Caco-2 (cell line): ENCODE measurements around the gene NLRP8. TPM values are rescaled to one million over a fixed set of nuclear protein-coding genes. Genes with fewer than 3 reads are reported as not detected.

ENCODE experiments used
- BruUV-seq: library from RNA; stranded (reverse); fragments of 400-500 nt; replicated peaks from 2 replicates; lab custom pipeline; 2021; lab: Mats Ljungman, UMichigan
- CTCF ChIA-PET: fragments of 300-600 bp; sonication (Branson Sonifier 250); formaldehyde crosslinking; loops from one replicate; lab custom pipeline; 2022; ENCODE audit warnings: antibody characterized with exemption; lab: Charles Lee
- POLR2A ChIA-PET: fragments of 300-600 bp; sonication (Branson Sonifier 250); formaldehyde crosslinking; loops from one replicate; lab custom pipeline; 2022; ENCODE audit warnings: antibody characterized with exemption; lab: Charles Lee
- DNase-seq, 2 experiments: peaks; one replicate each; pipeline versions ENCODE4 v3.0.0 to v3.0.0-alpha.2; 2020 to 2022
- H3K27me3 ChIP-seq: replicated peaks from 2 replicates; pipeline ENCODE4 v1.6.0; 2011; ENCODE audit warnings: low read length; ENCODE audit not compliant: control insufficient read depth, insufficient read depth
- H3K36me3 ChIP-seq: 2 replicates; pipeline ENCODE4 v1.5.1; 2011; ENCODE audit warnings: low read length; ENCODE audit not compliant: control insufficient read depth, insufficient read depth
- H3K4me1 ChIP-seq: fragments of 250-450 bp; sonication (Bioruptor Pico); 2 replicates; pipeline ENCODE4 v1.5.1; 2020; ENCODE audit warnings: mild to moderate bottlenecking
- H3K4me3 ChIP-seq: 2 replicates; pipeline ENCODE4 v1.5.1; 2011; ENCODE audit warnings: low read depth, mild to moderate bottlenecking, control low read depth, low read length
- H3K9me3 ChIP-seq: fragments of 250-450 bp; sonication (Bioruptor Pico); 2 replicates; pipeline ENCODE4 v1.5.1; 2020; ENCODE audit warnings: mild to moderate bottlenecking, moderate library complexity
- H3K27ac Mint-ChIP-seq: one replicate; pipeline ENCODE4 v1.8.0; 2022; ENCODE audit warnings: mixed read lengths; ENCODE audit not compliant: unreplicated experiment
- H3K27me3 Mint-ChIP-seq: one replicate; pipeline ENCODE4 v1.8.0; 2022; ENCODE audit warnings: mixed read lengths; ENCODE audit not compliant: insufficient read depth, unreplicated experiment
- H3K36me3 Mint-ChIP-seq: one replicate; pipeline ENCODE4 v1.8.0; 2022; ENCODE audit warnings: mild to moderate bottlenecking, mixed read lengths; ENCODE audit not compliant: insufficient read depth, unreplicated experiment
- H3K4me1 Mint-ChIP-seq: one replicate; pipeline ENCODE4 v1.8.0; 2022; ENCODE audit warnings: low read depth, mixed read lengths; ENCODE audit not compliant: unreplicated experiment
- H3K4me3 Mint-ChIP-seq: one replicate; pipeline ENCODE4 v1.8.0; 2022; ENCODE audit warnings: mild to moderate bottlenecking, moderate library complexity, mixed read lengths; ENCODE audit not compliant: unreplicated experiment
- H3K9me3 Mint-ChIP-seq: one replicate; pipeline ENCODE4 v1.8.0; 2022; ENCODE audit warnings: mixed read lengths; ENCODE audit not compliant: unreplicated experiment
- intact Hi-C: fragments of 100-400 bp; cut with micrococcal nuclease; formaldehyde crosslinking; loops from one replicate; pipeline ENCODE4 v1.10.0; 2022; ENCODE audit not compliant: unreplicated experiment
- total RNA-seq: library from RNA; stranded (reverse); gene quantifications from 2 replicates; pipeline ENCODE4 v1.2.3, GENCODE V29; 2022
- TF ChIP-seq, protein P1 (sequence below), 2 experiments: fragments of 200-600 bp in 1 of 2; IDR thresholded peaks; 1 replicate in 1 of 2; 2 replicates in 1 of 2; pipeline versions ENCODE4 v1.5.1 to v1.8.0; 2011 to 2022; ENCODE audit warnings: antibody characterized with exemption in 1 of 2, control low read depth in 1 of 2, inconsistent platforms in 1 of 2, low read depth in 1 of 2, low read length in 1 of 2, mild to moderate bottlenecking in 1 of 2, moderate library complexity in 1 of 2; ENCODE audit not compliant: insufficient read depth in 1 of 2, severe bottlenecking in 1 of 2, unreplicated experiment in 1 of 2

The NLRP8 gene
- total RNA-seq, 1 experiment from 2014 or later = not detected

DNA sequence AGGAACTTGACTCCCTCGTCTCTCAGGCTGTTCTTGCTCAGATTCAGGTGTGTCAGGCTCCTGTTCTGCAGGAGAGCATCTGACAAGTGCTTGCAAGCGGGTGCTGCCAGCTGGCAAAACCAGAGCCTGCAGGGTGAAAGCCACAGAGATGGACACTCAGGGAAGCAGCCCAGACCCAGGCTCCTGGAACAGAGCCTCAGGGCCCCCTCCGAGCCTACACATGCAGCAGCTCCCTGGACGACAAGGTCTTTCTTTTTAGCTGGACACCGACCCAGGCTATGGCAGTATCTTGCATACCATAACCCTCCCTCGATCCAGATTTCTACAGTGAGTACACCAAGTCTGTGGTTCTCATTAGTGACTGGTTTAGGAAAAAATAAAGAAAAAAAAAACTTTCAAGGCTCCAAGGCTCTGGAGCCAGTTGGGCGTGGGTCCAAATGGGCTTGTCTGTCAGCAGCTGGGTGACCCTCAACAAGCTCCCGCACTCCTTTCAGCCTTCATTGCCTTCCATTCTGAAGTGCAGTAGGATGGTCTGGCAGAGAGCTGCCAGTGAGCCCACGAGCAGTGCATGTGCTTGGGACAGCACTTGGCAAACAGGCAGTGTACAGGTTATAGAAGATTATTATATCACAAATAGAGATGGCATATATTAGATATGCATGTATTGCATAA lies 45.4 kb upstream of the NLRP8 start:
- Histone ChIP-seq H3K4me3 (no peak overlapping the region), H3K27me3 (no peaks in the 10 kb centered on the region), H3K9me3 (no peaks in the 10 kb centered on the region), H3K36me3 (no peaks in the 10 kb centered on the region), H3K4me1 (no peaks in the 10 kb centered on the region)
- Mint-ChIP-seq H3K9me3 (no peaks in the 10 kb centered on the region), H3K36me3 (no peaks in the 10 kb centered on the region), H3K27ac (no peak overlapping the region), H3K4me1 (no peaks in the 10 kb centered on the region), H3K4me3 (no peak overlapping the region), H3K27me3 (peaks cover 6% of the 10 kb centered on the region)
- intact Hi-C loops = no loop called here
- no peak for DNase-seq
- no TSS peak for BruUV-seq
- TF ChIP-seq, protein P1, sequence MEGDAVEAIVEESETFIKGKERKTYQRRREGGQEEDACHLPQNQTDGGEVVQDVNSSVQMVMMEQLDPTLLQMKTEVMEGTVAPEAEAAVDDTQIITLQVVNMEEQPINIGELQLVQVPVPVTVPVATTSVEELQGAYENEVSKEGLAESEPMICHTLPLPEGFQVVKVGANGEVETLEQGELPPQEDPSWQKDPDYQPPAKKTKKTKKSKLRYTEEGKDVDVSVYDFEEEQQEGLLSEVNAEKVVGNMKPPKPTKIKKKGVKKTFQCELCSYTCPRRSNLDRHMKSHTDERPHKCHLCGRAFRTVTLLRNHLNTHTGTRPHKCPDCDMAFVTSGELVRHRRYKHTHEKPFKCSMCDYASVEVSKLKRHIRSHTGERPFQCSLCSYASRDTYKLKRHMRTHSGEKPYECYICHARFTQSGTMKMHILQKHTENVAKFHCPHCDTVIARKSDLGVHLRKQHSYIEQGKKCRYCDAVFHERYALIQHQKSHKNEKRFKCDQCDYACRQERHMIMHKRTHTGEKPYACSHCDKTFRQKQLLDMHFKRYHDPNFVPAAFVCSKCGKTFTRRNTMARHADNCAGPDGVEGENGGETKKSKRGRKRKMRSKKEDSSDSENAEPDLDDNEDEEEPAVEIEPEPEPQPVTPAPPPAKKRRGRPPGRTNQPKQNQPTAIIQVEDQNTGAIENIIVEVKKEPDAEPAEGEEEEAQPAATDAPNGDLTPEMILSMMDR (IDR thresholded peaks at IDR 0.05; ENCODE audit: insufficient read depth in 1 of 2, low read depth in 1 of 2, low read length in 1 of 2, severe bottlenecking in 1 of 2, unreplicated experiment in 1 of 2) = no peak
- ChIA-PET POLR2A (no interaction called here), CTCF (no interaction called here)

DNA sequence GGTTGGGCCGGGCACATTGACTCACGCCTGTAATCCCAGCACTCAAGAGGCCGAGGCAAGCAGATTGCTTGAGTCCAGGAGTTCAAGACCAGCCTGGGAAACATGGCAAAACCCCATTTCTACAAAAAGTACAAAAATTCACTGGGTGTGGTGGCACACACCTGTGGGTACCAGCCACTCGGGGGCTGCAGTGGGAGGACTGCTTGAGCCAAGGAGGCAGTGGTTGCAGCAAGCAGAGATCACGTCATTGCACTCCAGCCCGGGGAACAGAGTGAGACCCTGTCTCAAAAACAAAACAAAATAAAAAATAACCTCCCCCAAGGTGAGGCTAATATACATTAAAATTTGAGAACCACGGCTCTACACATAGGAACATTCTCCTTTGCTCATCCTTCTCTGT lies 40.3 kb upstream of the NLRP8 start:
- BruUV-seq = no TSS peak
- Mint-ChIP-seq H3K27me3 (peaks cover 12% of the 10 kb centered on the region), H3K27ac (no peak overlapping the region), H3K4me3 (no peak overlapping the region), H3K4me1 (no peaks in the 10 kb centered on the region), H3K9me3 (peaks cover 19% of the 10 kb centered on the region), H3K36me3 (no peaks in the 10 kb centered on the region)
- TF ChIP-seq, protein P1 (IDR thresholded peaks at IDR 0.05; ENCODE audit: insufficient read depth in 1 of 2, low read depth in 1 of 2, low read length in 1 of 2, severe bottlenecking in 1 of 2, unreplicated experiment in 1 of 2) = no peak
- no peak for DNase-seq
- CTCF ChIA-PET = no interaction called here
- Histone ChIP-seq H3K27me3 (no peaks in the 10 kb centered on the region), H3K4me1 (no peaks in the 10 kb centered on the region), H3K4me3 (no peak overlapping the region), H3K9me3 (no peaks in the 10 kb centered on the region), H3K36me3 (no peaks in the 10 kb centered on the region)
- POLR2A ChIA-PET = no interaction called here
- intact Hi-C loops = no loop called here

DNA sequence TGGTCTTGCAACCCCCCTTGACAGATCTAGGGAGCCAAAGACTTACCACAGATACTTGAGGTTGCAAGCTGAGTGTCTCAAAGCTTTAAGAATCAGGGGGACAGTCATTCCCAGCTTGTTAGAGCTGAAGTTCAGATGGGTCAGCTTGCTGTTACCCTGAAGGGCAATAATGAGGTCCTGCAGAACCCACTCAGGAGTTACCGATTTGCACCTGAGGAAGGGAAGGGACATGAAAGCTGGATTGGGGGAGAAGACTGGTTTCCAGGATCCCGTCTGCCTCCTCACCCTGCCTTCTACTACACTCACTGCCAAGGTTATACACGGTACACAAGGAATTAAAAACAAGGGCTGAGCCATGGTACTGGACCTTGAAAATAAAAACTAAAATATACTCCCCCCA lies 39.9 kb upstream of the NLRP8 start:
- TF ChIP-seq, protein P1 (IDR thresholded peaks at IDR 0.05; ENCODE audit: insufficient read depth in 1 of 2, low read depth in 1 of 2, low read length in 1 of 2, severe bottlenecking in 1 of 2, unreplicated experiment in 1 of 2) = no peak
- Mint-ChIP-seq H3K27ac (no peak overlapping the region), H3K4me3 (no peak overlapping the region), H3K27me3 (peaks cover 12% of the 10 kb centered on the region), H3K36me3 (no peaks in the 10 kb centered on the region), H3K4me1 (no peaks in the 10 kb centered on the region), H3K9me3 (peaks cover 19% of the 10 kb centered on the region)
- POLR2A ChIA-PET = no interaction called here
- Histone ChIP-seq H3K4me1 (no peaks in the 10 kb centered on the region), H3K27me3 (no peaks in the 10 kb centered on the region), H3K4me3 (no peak overlapping the region), H3K36me3 (no peaks in the 10 kb centered on the region), H3K9me3 (no peaks in the 10 kb centered on the region)
- no TSS peak for BruUV-seq
- CTCF ChIA-PET = no interaction called here
- DNase-seq = no peak
- intact Hi-C loops = no loop called here
